GM12878 (cell line): ENCODE data around the gene PTCD2. TPM values are rescaled to one million over a fixed set of nuclear protein-coding genes. Genes with fewer than 3 reads are reported as not detected.

Experiments used
- ATAC-seq: fragments of 200-7000 bp; cut with Tn5 transposase; 3 replicates; pipeline ENCODE4 v1.9.1; 2020; ENCODE audit warnings: mild to moderate bottlenecking, moderate library complexity
- BruUV-seq: library from RNA; stranded (reverse); fragments of 400-500 nt; replicated peaks from 2 replicates; lab custom pipeline; 2021; lab: Mats Ljungman, UMichigan
- CTCF ChIA-PET: fragments of 300-600 bp; sonication (Branson Sonifier 250); formaldehyde crosslinking; extraction: SDS; loops from one replicate; lab custom pipeline; 2021; ENCODE audit warnings: inconsistent platforms; lab: Yijun Ruan, JAX
- POLR2A ChIA-PET: fragments of 350-600 bp; formaldehyde crosslinking; extraction: SDS; loops from one replicate; lab custom pipeline; 2021; ENCODE audit warnings: inconsistent platforms; lab: Charles Lee
- RAD21 ChIA-PET: fragments of 300-600 bp; sonication (Branson Sonifier 250); formaldehyde crosslinking; loops from one replicate; lab custom pipeline; 2023; ENCODE audit warnings: antibody characterized with exemption; ENCODE audit not compliant: unreplicated experiment; lab: Charles Lee
- SMC1A ChIA-PET: fragments of 300-600 bp; sonication (Branson Sonifier 250); formaldehyde crosslinking; loops from one replicate; lab custom pipeline; 2023; ENCODE audit not compliant: unreplicated experiment, uncharacterized antibody; lab: Charles Lee
- DNase-seq: peaks from one replicate; pipeline ENCODE4 v3.0.0-alpha.2; 2011; ENCODE audit warnings: low read depth, low spot score
- FAIRE-seq: peaks from 3 replicates; lab custom pipeline; 2011; peaks lifted over from hg19 to GRCh38; lab: Jason Lieb, UNC
- H2AFZ ChIP-seq: 2 replicates; pipeline ENCODE4 v1.6.0; 2011; ENCODE audit warnings: low read depth, low read length, control low read depth; ENCODE audit not compliant: control insufficient read depth
- H3K27ac ChIP-seq: 2 replicates; pipeline ENCODE4 v1.5.1; 2011; ENCODE audit warnings: control low read depth; ENCODE audit not compliant: control insufficient read depth, insufficient read depth
- H3K27me3 ChIP-seq, 2 experiments: replicated peaks in 1 of 2; 2 replicates each; pipeline versions ENCODE4 v1.6.0 to v1.6.1; 2011; ENCODE audit warnings: low read length in 1 of 2; ENCODE audit not compliant: control insufficient read depth in 2 of 2, insufficient read depth in 2 of 2
- H3K36me3 ChIP-seq, 2 experiments: 2 replicates each; pipeline ENCODE4 v1.5.1; 2011; ENCODE audit warnings: low read length in 1 of 2; ENCODE audit not compliant: control insufficient read depth in 2 of 2, insufficient read depth in 2 of 2
- H3K4me1 ChIP-seq: 2 replicates; pipeline ENCODE4 v1.6.1; 2011; ENCODE audit warnings: mild to moderate bottlenecking, low read length, moderate library complexity, mixed read lengths; ENCODE audit not compliant: control insufficient read depth, insufficient read depth
- H3K4me2 ChIP-seq: 2 replicates; pipeline ENCODE4 v1.6.0; 2011; ENCODE audit warnings: control low read depth; ENCODE audit not compliant: control insufficient read depth, insufficient read depth
- H3K4me3 ChIP-seq: fragments of 200-600 bp; sonication (generic); 2 replicates; pipeline ENCODE4 v1.5.1; 2016
- H3K79me2 ChIP-seq: 2 replicates; pipeline ENCODE4 v1.6.0; 2011; ENCODE audit warnings: low read length; ENCODE audit not compliant: control insufficient read depth, insufficient read depth
- H3K9ac ChIP-seq: 2 replicates; pipeline ENCODE4 v1.8.0; 2011; ENCODE audit warnings: low read length, control low read depth, mixed read lengths; ENCODE audit not compliant: control insufficient read depth, insufficient read depth
- H3K9me3 ChIP-seq: replicated peaks from 3 replicates; pipeline ENCODE4 v1.5.1; 2011; ENCODE audit warnings: mild to moderate bottlenecking, low read length; ENCODE audit not compliant: control insufficient read depth, insufficient read depth
- H4K20me1 ChIP-seq: 2 replicates; pipeline ENCODE4 v1.6.0; 2011; ENCODE audit not compliant: control insufficient read depth, insufficient read depth
- BACH1 ChIP-seq: fragments of 450-650 bp; IDR thresholded peaks from 2 replicates; pipeline ENCODE4 v1.6.1; 2017; ENCODE audit warnings: mild to moderate bottlenecking, borderline replicate concordance
- E4F1 ChIP-seq: fragments of 450-650 bp; IDR thresholded peaks from 2 replicates; pipeline ENCODE4 v1.6.1; 2018; ENCODE audit warnings: borderline replicate concordance, mild to moderate bottlenecking; ENCODE audit not compliant: partially characterized antibody
- POU2F2 ChIP-seq: IDR thresholded peaks from 3 replicates; pipeline ENCODE4 v1.6.1; 2011; ENCODE audit warnings: low read depth, mild to moderate bottlenecking, low read length, borderline replicate concordance
- TAF1 ChIP-seq: IDR thresholded peaks from 2 replicates; pipeline ENCODE4 v1.6.1; 2011; ENCODE audit warnings: mild to moderate bottlenecking, low read depth, low read length, borderline replicate concordance
- WGBS: methylation state at CpG from one replicate; pipeline ENCODE4 v1.1.6; 2016; ENCODE audit warnings: low lambda C conversion rate; ENCODE audit not compliant: insufficient replicate concordance, insufficient coverage; ENCODE audit errors: missing lambda C conversion rate; 5-methylcytosine and 5-hydroxymethylcytosine counted together
- in situ Hi-C: fragments of 300-500 bp; cut with MboI; formaldehyde crosslinking; loops from 9 replicates; pipeline ENCODE4 v1.14.3; 2018; ENCODE audit warnings: mixed read lengths
- intact Hi-C: fragments of 100-400 bp; cut with micrococcal nuclease; formaldehyde crosslinking; loops from one replicate; pipeline ENCODE4 v1.14.2; 2022; ENCODE audit not compliant: unreplicated experiment
- polyA plus RNA-seq, 11 experiments: library from polyadenylated mRNA; depleted of rRNA in 4 of 11; unstranded in 6 of 11; stranded (reverse) in 5 of 11; fragments of >200 nt; fragmentation: Nextera tagmentation in 4 of 11; fragmentation: Illumina TruSeq in 1 of 11; extraction: Ambion mirVana in 4 of 11; extraction: Trizol in 1 of 11; gene quantifications; 1 replicate in 1 of 11; 2 replicates in 10 of 11; pipeline versions ENCODE4 v1.2.1 to v1.2.3, GENCODE V29; 2011 to 2016; ENCODE audit warnings: inconsistent platforms in 2 of 11, missing spikeins in 2 of 11, low read depth in 1 of 11
- total RNA-seq, 4 experiments: library from RNA; depleted of rRNA in 3 of 4; stranded (reverse); fragments of >200 nt in 3 of 4; fragmentation: Illumina TruSeq in 1 of 4; extraction: Trizol in 1 of 4; gene quantifications; 2 replicates each; pipeline versions ENCODE4 v1.2.1 to v1.2.3, GENCODE V29; 2013 to 2021

PTCD2 gene
- total and polyA plus RNA-seq, 10 of the 15 experiments (the other 5 are each of a cell fraction or from before 2014, with no cell fraction given): 8.7 to 15.0 (median 11.9) TPM

DNA sequence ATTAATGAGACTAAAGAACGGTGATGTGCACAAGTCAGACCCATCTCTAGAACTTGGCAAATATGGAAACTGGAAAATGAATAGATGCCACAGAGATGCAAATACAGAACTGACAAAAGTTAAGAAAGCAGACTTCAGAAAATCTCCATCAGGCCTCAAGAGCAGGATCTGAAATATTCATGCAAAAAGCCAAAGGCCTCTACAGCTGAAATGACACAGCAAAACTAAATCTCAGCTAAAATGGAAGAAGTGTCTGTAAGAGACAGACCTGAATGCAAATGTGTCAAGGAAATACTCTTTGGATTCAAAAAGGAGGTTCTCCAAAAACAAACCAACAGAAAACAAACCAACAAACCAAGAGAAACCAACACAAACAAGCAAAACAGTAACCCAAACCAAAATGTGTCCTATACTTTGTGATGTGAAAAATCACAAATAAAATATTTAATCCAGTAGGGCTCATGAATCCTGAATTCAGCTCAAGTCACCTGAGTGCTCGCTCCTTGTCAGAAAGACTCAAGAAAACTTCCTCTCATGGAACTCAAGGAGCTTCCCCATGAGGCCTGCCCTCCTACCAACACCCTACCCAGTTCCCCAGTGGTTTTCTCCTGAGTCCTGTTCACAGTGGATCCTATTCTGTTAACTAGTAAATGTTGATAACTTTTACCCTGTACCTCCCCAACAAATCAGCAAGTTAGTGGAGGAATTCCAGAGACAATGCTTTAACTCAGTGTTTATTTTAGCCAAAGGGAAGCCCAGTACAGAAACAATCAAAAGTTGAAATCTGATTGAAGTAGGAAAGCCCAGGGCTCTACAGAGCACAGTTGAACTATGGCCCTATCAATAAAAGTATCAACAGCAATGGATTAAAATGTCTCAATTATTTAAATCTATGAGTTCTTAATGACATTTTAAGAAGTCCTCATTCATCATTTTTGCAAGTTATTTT, 14.7 kb upstream of the PTCD2 start:
- Histone ChIP-seq H3K27me3 (no peaks in the 10 kb centered on the region), H4K20me1 (no peaks in the 10 kb centered on the region), H3K4me1 (peaks cover 48% of the 10 kb centered on the region), H3K9ac (peak overlapping the region; percentile 48), H3K9me3 (no peaks in the 10 kb centered on the region), H3K4me2 (peak overlapping the region; percentile 81), H3K4me3 (peak overlapping the region; percentile 30; the same call in 1 of the 2 replicates), H3K79me2 (peaks cover 67% of the 10 kb centered on the region), H2AFZ (no peak overlapping the region), H3K36me3 (peaks cover 1 to 12% of the 10 kb centered on the region in 2 experiments; a peak in 2 of 4 replicates), H3K27ac (peak overlapping the region; percentile 80)
- DNase-seq (peak; percentile 60), FAIRE-seq (no peak), ATAC-seq (no peak; the same call in 2 of the 3 replicates)
- SMC1A ChIA-PET: interaction anchor here (0.6 to 4.1 kb wide), 14 partner anchors 9 to 523 kb away, joined by 3 to 21 read pairs (median 5); partner anchors contain the start of genes MRPS27 and PTCD2
- 52% methylated on average over 2 of the region's 2 CpGs for WGBS
- in situ Hi-C loops (loop anchor here (5.0 kb wide), 2 partner anchors 168 to 523 kb away; no protein-coding TSS in a partner anchor), intact Hi-C loops (loop anchor here (5.0 kb wide), 1 partner anchor 73 kb away; no protein-coding TSS in a partner anchor)
- RAD21 ChIA-PET: interaction anchor here (0.5 to 6.1 kb wide), 12 partner anchors 9 to 85 kb away, joined by 3 to 29 read pairs (median 3); partner anchors contain the start of genes MRPS27 and PTCD2
- POLR2A ChIA-PET: interaction anchor here (0.9 to 2.7 kb wide), 7 partner anchors 10 to 718 kb away, joined by 3 to 21 read pairs (median 4); partner anchors contain the start of genes MCCC2, MRPS27 and PTCD2
- CTCF ChIA-PET: interaction anchor here (1.0 to 5.3 kb wide), 9 partner anchors 11 to 522 kb away, joined by 3 to 35 read pairs (median 5); partner anchors contain the start of genes MRPS27 and PTCD2
- BruUV-seq: no TSS peak
- TF ChIP-seq E4F1: no peak
- TF ChIP-seq POU2F2: peak; percentile 60; the same call in 1 of the 3 replicates
- peak; percentile 56; the same call in 1 of the 2 replicates for TF ChIP-seq BACH1
- TF ChIP-seq TAF1: peak; percentile 23; the same call in 1 of the 2 replicates
